SU-DHL-6 (cell line): ENCODE measurements around the gene GCHFR.

ENCODE experiments used
- CTCF ChIP-seq: fragments of 200-600 bp; sonication (generic); IDR thresholded peaks from one replicate; pipeline ENCODE4 v1.5.1; 2017; ENCODE audit warnings: antibody characterized with exemption, mild to moderate bottlenecking, low read length, moderate library complexity; ENCODE audit not compliant: insufficient read depth, poor library complexity, severe bottlenecking
- EZH2phosphoT487 ChIP-seq: fragments of 200-600 bp; sonication (generic), shearing (Covaris generic); conservative IDR thresholded peaks from 2 replicates; pipeline ENCODE4 v1.6.1; 2018; ENCODE audit warnings: mild to moderate bottlenecking, antibody characterized with exemption, low read length, moderate library complexity, mixed read lengths

- TF ChIP-seq CTCF (no peak), EZH2phosphoT487 (no peak)
Observed at GRCh38 chr15:40747685-40748631, 15.9 kb upstream of the GCHFR start.
